ENCODE results near the gene SKOR1.

SKOR1 gene

GRCh38 chr15:67835297-67836133 is 10.2 kb downstream of the SKOR1 start:
- H3K4me1 ChIP-seq (ENCODE audit: control insufficient read depth, insufficient read depth, low read length), result peaks cover 35% of the 10 kb centered on the region
- no peaks in the 10 kb centered on the region for H3K36me3 ChIP-seq (ENCODE audit: control insufficient read depth, insufficient read depth, low read length)
- H3K9ac ChIP-seq (ENCODE audit: low read length), result peak overlapping the region; percentile 50
- H3K27me3 ChIP-seq (ENCODE audit: control insufficient read depth, insufficient read depth, low read length), result peaks cover 86% of the 10 kb centered on the region
- H3K4me3 ChIP-seq (ENCODE audit: low read depth, low read length), result peak overlapping the region; percentile 59
- no peak overlapping the region for H3K27ac ChIP-seq (ENCODE audit: low read depth, low read length)
- H3K9me3 ChIP-seq (ENCODE audit: control insufficient read depth, insufficient read depth, low read depth, low read length), result no peaks in the 10 kb centered on the region

GRCh38 chr15:67836134-67836455 is 10.8 kb downstream of the SKOR1 start:
- peak overlapping the region; percentile 59 for H3K4me3 ChIP-seq (ENCODE audit: low read depth, low read length)
- no peaks in the 10 kb centered on the region for H3K36me3 ChIP-seq (ENCODE audit: control insufficient read depth, insufficient read depth, low read length)
- peaks cover 35% of the 10 kb centered on the region for H3K4me1 ChIP-seq (ENCODE audit: control insufficient read depth, insufficient read depth, low read length)
- no peak overlapping the region for H3K27ac ChIP-seq (ENCODE audit: low read depth, low read length)
- peaks cover 81% of the 10 kb centered on the region for H3K27me3 ChIP-seq (ENCODE audit: control insufficient read depth, insufficient read depth, low read length)
- H3K9ac ChIP-seq (ENCODE audit: low read length), result peak overlapping the region; percentile 50
- H3K9me3 ChIP-seq (ENCODE audit: control insufficient read depth, insufficient read depth, low read depth, low read length), result no peaks in the 10 kb centered on the region

- H3K4me1 ChIP-seq (ENCODE audit: control insufficient read depth, insufficient read depth, low read length), result peaks cover 39% of the 10 kb centered on the region
- no peak overlapping the region for H3K9ac ChIP-seq (ENCODE audit: low read length)
- H3K27me3 ChIP-seq (ENCODE audit: control insufficient read depth, insufficient read depth, low read length), result peaks cover 77% of the 10 kb centered on the region
- no peak overlapping the region for H3K27ac ChIP-seq (ENCODE audit: low read depth, low read length)
- no peaks in the 10 kb centered on the region for H3K9me3 ChIP-seq (ENCODE audit: control insufficient read depth, insufficient read depth, low read depth, low read length)
- peak overlapping the region; percentile 59 for H3K4me3 ChIP-seq (ENCODE audit: low read depth, low read length)
- no peaks in the 10 kb centered on the region for H3K36me3 ChIP-seq (ENCODE audit: control insufficient read depth, insufficient read depth, low read length)
Measured at GRCh38 chr15:67836477-67836876, 11.2 kb downstream of the SKOR1 start.

- no peaks in the 10 kb centered on the region for H3K36me3 ChIP-seq (ENCODE audit: control insufficient read depth, insufficient read depth, low read length)
Measured at GRCh38 chr15:67836955-67837354, 11.6 kb downstream of the SKOR1 start.

GRCh38 chr15:67838789-67839332 is 13.6 kb downstream of the SKOR1 start:
- Histone ChIP-seq H3K27ac (ENCODE audit: low read depth, low read length) (no peak overlapping the region), H3K27me3 (ENCODE audit: control insufficient read depth, insufficient read depth, low read length) (peaks cover 53% of the 10 kb centered on the region), H3K9ac (ENCODE audit: low read length) (no peak overlapping the region)

More at GRCh38 chr15:67836955-67837354, 11.6 kb downstream of the SKOR1 start:
- H3K27me3 ChIP-seq (ENCODE audit: control insufficient read depth, insufficient read depth, low read length), result peaks cover 72% of the 10 kb centered on the region
- H3K27ac ChIP-seq (ENCODE audit: low read depth, low read length), result no peak overlapping the region
- peaks cover 42% of the 10 kb centered on the region for H3K4me1 ChIP-seq (ENCODE audit: control insufficient read depth, insufficient read depth, low read length)
- no peak overlapping the region for H3K9ac ChIP-seq (ENCODE audit: low read length)
- H3K4me3 ChIP-seq (ENCODE audit: low read depth, low read length), result no peak overlapping the region
- H3K9me3 ChIP-seq (ENCODE audit: control insufficient read depth, insufficient read depth, low read depth, low read length), result no peaks in the 10 kb centered on the region

GRCh38 chr15:67839499-67839928 is 14.2 kb downstream of the SKOR1 start:
- Histone ChIP-seq H3K4me3 (ENCODE audit: low read depth, low read length) (peak overlapping the region; percentile 90), H3K27ac (ENCODE audit: low read depth, low read length) (peak overlapping the region; percentile 96; the same call in 1 of the 2 replicates), H3K4me1 (ENCODE audit: control insufficient read depth, insufficient read depth, low read length) (peaks cover 39% of the 10 kb centered on the region), H3K9me3 (ENCODE audit: control insufficient read depth, insufficient read depth, low read depth, low read length) (no peaks in the 10 kb centered on the region), H3K36me3 (ENCODE audit: control insufficient read depth, insufficient read depth, low read length) (no peaks in the 10 kb centered on the region), H3K9ac (ENCODE audit: low read length) (peak overlapping the region; percentile 97), H3K27me3 (ENCODE audit: control insufficient read depth, insufficient read depth, low read length) (peaks cover 46% of the 10 kb centered on the region)

More at GRCh38 chr15:67838789-67839332, 13.6 kb downstream of the SKOR1 start:
- Histone ChIP-seq H3K4me3 (ENCODE audit: low read depth, low read length) (peak overlapping the region; percentile 90), H3K36me3 (ENCODE audit: control insufficient read depth, insufficient read depth, low read length) (no peaks in the 10 kb centered on the region), H3K9me3 (ENCODE audit: control insufficient read depth, insufficient read depth, low read depth, low read length) (no peaks in the 10 kb centered on the region), H3K4me1 (ENCODE audit: control insufficient read depth, insufficient read depth, low read length) (peaks cover 35% of the 10 kb centered on the region)

- peak within 1 kb of the TSS; percentile 96 for H3K27ac ChIP-seq (ENCODE audit: low read depth, low read length)
- H3K36me3 ChIP-seq (ENCODE audit: control insufficient read depth, insufficient read depth, low read length), result no peaks in the 10 kb centered on the region
- H3K9ac ChIP-seq (ENCODE audit: low read length), result peak within 1 kb of the TSS; percentile 97
- H3K27me3 ChIP-seq (ENCODE audit: control insufficient read depth, insufficient read depth, low read length), result peaks cover 40% of the 10 kb centered on the region
- peak within 1 kb of the TSS; percentile 90 for H3K4me3 ChIP-seq (ENCODE audit: low read depth, low read length)
- peaks cover 45% of the 10 kb centered on the region for H3K4me1 ChIP-seq (ENCODE audit: control insufficient read depth, insufficient read depth, low read length)
- H3K9me3 ChIP-seq (ENCODE audit: control insufficient read depth, insufficient read depth, low read depth, low read length), result no peaks in the 10 kb centered on the region
Measured at GRCh38 chr15:67839929-67840748, 14.8 kb downstream of the SKOR1 start, which contains the start of gene RNU6-1. RNU6-1 (minus strand) TSS chr15:67840045.

GRCh38 chr15:67840749-67841512 is 15.6 kb downstream of the SKOR1 start:
- Histone ChIP-seq H3K27ac (ENCODE audit: low read depth, low read length) (peak overlapping the region; percentile 96; the same call in 1 of the 2 replicates), H3K9ac (ENCODE audit: low read length) (peak overlapping the region; percentile 97), H3K36me3 (ENCODE audit: control insufficient read depth, insufficient read depth, low read length) (no peaks in the 10 kb centered on the region), H3K27me3 (ENCODE audit: control insufficient read depth, insufficient read depth, low read length) (peaks cover 32% of the 10 kb centered on the region), H3K9me3 (ENCODE audit: control insufficient read depth, insufficient read depth, low read depth, low read length) (no peaks in the 10 kb centered on the region), H3K4me3 (ENCODE audit: low read depth, low read length) (peak overlapping the region; percentile 90), H3K4me1 (ENCODE audit: control insufficient read depth, insufficient read depth, low read length) (peaks cover 49% of the 10 kb centered on the region)

GRCh38 chr15:67841513-67841762 is 16.1 kb downstream of the SKOR1 start:
- no peaks in the 10 kb centered on the region for H3K9me3 ChIP-seq (ENCODE audit: control insufficient read depth, insufficient read depth, low read depth, low read length)
- peak overlapping the region; percentile 90 for H3K4me3 ChIP-seq (ENCODE audit: low read depth, low read length)
- no peaks in the 10 kb centered on the region for H3K36me3 ChIP-seq (ENCODE audit: control insufficient read depth, insufficient read depth, low read length)
- no peak overlapping the region for H3K27ac ChIP-seq (ENCODE audit: low read depth, low read length)
- peaks cover 27% of the 10 kb centered on the region for H3K27me3 ChIP-seq (ENCODE audit: control insufficient read depth, insufficient read depth, low read length)
- H3K4me1 ChIP-seq (ENCODE audit: control insufficient read depth, insufficient read depth, low read length), result peaks cover 49% of the 10 kb centered on the region
- no peak overlapping the region for H3K9ac ChIP-seq (ENCODE audit: low read length)

GRCh38 chr15:67843092-67843501 is 17.8 kb downstream of the SKOR1 start:
- Histone ChIP-seq H3K4me1 (ENCODE audit: control insufficient read depth, insufficient read depth, low read length) (peaks cover 38% of the 10 kb centered on the region), H3K36me3 (ENCODE audit: control insufficient read depth, insufficient read depth, low read length) (no peaks in the 10 kb centered on the region), H3K9ac (ENCODE audit: low read length) (no peak overlapping the region), H3K4me3 (ENCODE audit: low read depth, low read length) (no peak overlapping the region), H3K9me3 (ENCODE audit: control insufficient read depth, insufficient read depth, low read depth, low read length) (no peaks in the 10 kb centered on the region), H3K27me3 (ENCODE audit: control insufficient read depth, insufficient read depth, low read length) (peaks cover 11% of the 10 kb centered on the region), H3K27ac (ENCODE audit: low read depth, low read length) (no peak overlapping the region)
